CD4-positive, CD25-positive, alpha-beta regulatory T cell (primary cell): ENCODE results near the gene APOBR. TPM values are rescaled to one million over a fixed set of nuclear protein-coding genes. Genes with fewer than 3 reads are reported as not detected.
A peak's percentile ranks its signal among the peaks of the same experiment; 100 is the strongest.
"Not testable (repeated sequence)": the region's sequence is repeated elsewhere in the genome, so short reads cannot be mapped to it uniquely, and the experiment has no call there.

ENCODE experiments used
- ATAC-seq, 2 donors: fragments of 150-1000 bp; cut with Tn5 transposase; one replicate each; pipeline ENCODE4 v1.10.0; 2021; ENCODE audit warnings: low read depth in 2 of 2, moderate number of reproducible peaks in 2 of 2, moderate library complexity in 1 of 2
- DNase-seq, 3 donors: peaks; one replicate each; pipeline versions ENCODE4 v3.0.0 to v3.0.0-alpha.2; 2012 to 2022; ENCODE audit warnings: mixed read lengths in 1 of 3
- H3K27ac ChIP-seq: one replicate; pipeline ENCODE4 v1.7.0; 2013; ENCODE audit warnings: mild to moderate bottlenecking, low read length; ENCODE audit not compliant: insufficient read depth, poor library complexity, severe bottlenecking
- H3K27me3 ChIP-seq: one replicate; pipeline ENCODE4 v1.7.0; 2013; ENCODE audit warnings: low read length; ENCODE audit not compliant: control insufficient read depth, insufficient read depth
- H3K36me3 ChIP-seq: one replicate; pipeline ENCODE4 v1.7.0; 2013; ENCODE audit warnings: mild to moderate bottlenecking, low read length, moderate library complexity; ENCODE audit not compliant: control insufficient read depth, insufficient read depth
- H3K4me1 ChIP-seq: 2 replicates; pipeline ENCODE4 v1.7.0; 2013; ENCODE audit warnings: mild to moderate bottlenecking, low read length; ENCODE audit not compliant: insufficient read depth, control insufficient read depth, poor library complexity, severe bottlenecking
- H3K4me3 ChIP-seq: one replicate; pipeline ENCODE4 v1.7.0; 2013; ENCODE audit warnings: low read depth, mild to moderate bottlenecking, low read length, moderate library complexity
- H3K9me3 ChIP-seq, 2 experiments: 1 replicate in 1 of 2; 2 replicates in 1 of 2; pipeline ENCODE4 v1.7.0; 2013; ENCODE audit warnings: low read length in 2 of 2, mild to moderate bottlenecking in 1 of 2, moderate library complexity in 1 of 2; ENCODE audit not compliant: control insufficient read depth in 2 of 2
- H3K27ac Mint-ChIP-seq, 3 donors: one replicate each; pipeline ENCODE4 v1.8.0; 2020 to 2022; ENCODE audit warnings: mild to moderate bottlenecking in 3 of 3, mixed read lengths in 3 of 3, moderate library complexity in 2 of 3
- H3K27me3 Mint-ChIP-seq: one replicate; pipeline ENCODE4 v1.8.0; 2022; ENCODE audit warnings: mild to moderate bottlenecking, mixed read lengths
- H3K36me3 Mint-ChIP-seq: one replicate; pipeline ENCODE4 v1.8.0; 2020; ENCODE audit warnings: mixed read lengths
- H3K4me1 Mint-ChIP-seq, 4 donors: one replicate each; pipeline ENCODE4 v1.8.0; 2020 to 2022; ENCODE audit warnings: mixed read lengths in 4 of 4, mild to moderate bottlenecking in 1 of 4
- H3K4me3 Mint-ChIP-seq, 4 donors: one replicate each; pipeline ENCODE4 v1.8.0; 2020 to 2022; ENCODE audit warnings: mild to moderate bottlenecking in 4 of 4, mixed read lengths in 4 of 4, moderate library complexity in 3 of 4
- H3K9me3 Mint-ChIP-seq, 7 donors: one replicate each; pipeline ENCODE4 v1.8.0; 2020 to 2022; ENCODE audit warnings: mixed read lengths in 7 of 7, mild to moderate bottlenecking in 3 of 7, moderate library complexity in 2 of 7
- polyA plus RNA-seq, 4 donors: library from polyadenylated mRNA; unstranded; fragments of 300-500 nt; fragmentation: Illumina TruSeq; gene quantifications; one replicate each; pipeline ENCODE4 v1.2.3, GENCODE V29; 2021
- total RNA-seq: library from RNA; stranded (reverse); gene quantifications from one replicate; pipeline ENCODE4 v1.2.3, GENCODE V29; 2022

The APOBR gene, protein sequence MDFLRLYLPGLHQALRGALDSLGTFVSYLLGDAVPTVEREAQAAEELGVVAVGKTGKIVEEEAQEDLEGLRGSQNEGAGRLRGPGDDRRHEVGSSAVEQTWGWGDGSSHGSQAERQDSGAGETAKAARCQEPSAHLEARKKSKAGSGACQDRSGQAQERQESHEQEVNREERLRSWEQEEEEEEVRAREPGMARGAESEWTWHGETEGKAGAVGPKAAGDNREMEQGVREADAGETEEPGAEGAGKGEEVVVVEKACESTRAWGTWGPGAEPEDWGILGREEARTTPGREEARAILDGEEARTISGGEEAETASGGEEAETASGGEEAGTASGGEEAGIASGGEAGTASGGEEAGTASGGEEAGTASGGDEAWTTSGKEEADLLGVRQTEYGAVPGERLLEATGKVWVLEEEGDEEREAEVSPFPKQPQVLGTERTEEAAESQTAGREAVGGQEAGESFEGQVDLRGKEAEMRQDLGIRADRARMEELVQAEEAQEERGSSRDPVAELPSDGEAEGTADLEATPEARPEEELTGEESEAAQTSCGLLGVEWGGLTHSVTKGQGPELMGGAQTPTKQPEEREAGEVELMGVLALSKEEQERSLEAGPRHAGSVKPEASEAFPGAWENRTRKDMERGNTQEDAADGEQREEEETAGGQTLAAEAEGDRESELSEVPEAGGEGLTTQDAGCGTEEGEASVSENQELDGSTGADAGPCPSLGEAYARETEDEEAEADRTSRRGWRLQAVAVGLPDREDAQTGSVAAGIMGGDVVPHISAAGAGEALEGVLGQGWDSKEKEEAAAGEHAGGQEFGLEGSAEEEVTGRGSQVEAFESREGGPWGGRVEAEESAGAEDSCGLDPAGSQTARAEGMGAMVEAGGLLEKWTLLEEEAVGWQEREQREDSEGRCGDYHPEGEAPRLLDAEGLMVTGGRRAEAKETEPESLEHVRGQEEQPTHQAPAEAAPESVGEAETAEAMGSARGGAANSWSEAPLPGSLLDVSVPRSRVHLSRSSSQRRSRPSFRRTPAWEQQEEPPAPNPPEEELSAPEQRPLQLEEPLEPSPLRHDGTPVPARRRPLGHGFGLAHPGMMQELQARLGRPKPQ
- total RNA-seq (6.8 TPM), polyA plus RNA-seq (under 1 TPM; 0.11 to 0.72 (median 0.21) TPM)

DNA sequence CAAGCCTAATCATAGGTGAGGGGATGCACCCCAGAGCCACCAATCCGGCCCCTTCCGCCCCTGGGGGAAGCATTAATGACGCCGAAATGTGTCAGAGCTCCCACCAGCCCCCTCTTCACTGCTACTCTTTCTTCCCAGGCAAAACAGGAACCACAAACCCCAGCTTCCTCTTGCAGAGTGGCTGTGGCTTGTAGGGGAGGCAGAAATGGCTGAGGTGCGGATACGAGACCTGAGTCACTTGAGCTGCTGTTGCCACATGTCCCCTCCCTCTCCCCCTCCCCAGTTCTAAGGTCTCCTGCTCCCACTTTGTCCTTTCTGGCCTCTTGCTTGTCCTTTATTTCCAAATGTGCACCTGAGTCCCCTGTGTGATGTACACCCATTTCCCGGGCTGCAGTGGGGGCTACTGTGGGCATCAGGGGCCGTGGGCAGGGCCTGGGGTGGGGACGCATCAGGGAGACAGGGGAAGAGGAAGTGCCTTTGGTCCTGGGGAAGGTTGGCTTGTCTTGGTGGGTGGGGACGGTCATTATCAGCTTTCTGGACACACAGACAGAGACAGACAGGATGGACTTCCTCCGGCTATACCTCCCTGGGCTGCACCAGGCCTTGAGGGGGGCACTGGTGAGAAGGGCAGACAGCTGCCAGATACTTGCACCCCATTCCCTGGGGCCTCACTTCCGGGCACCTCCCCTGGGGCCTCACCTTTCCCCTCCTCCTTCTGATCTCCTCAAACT, at the start of gene APOBR:
APOBR (plus strand) TSS at position 523 of the 731 bp plus-strand sequence; CDS start at position 562, 39 bp downstream.
- Histone ChIP-seq H3K4me1 (peaks cover 64% of the 10 kb centered on the region), H3K27me3 (no peaks in the 10 kb centered on the region), H3K27ac (peak within 1 kb of the TSS; percentile 98), H3K4me3 (peak within 1 kb of the TSS; percentile 89), H3K36me3 (peaks cover 1% of the 10 kb centered on the region), H3K9me3 (no peaks in the 10 kb centered on the region)
- Mint-ChIP-seq H3K4me3 (peak within 1 kb of the TSS; percentile 86 to 98 (median 90)), H3K36me3 (peaks cover 9% of the 10 kb centered on the region), H3K27me3 (no peaks in the 10 kb centered on the region), H3K9me3 (no peaks in the 10 kb centered on the region), H3K27ac (peak within 1 kb of the TSS; percentile 99 to 100 (median 99)), H3K4me1 (peaks cover 0 to 73% (median 31%) of the 10 kb centered on the region in 4 donors)
- peak; percentile 82 to 84 for ATAC-seq
- DNase-seq = peak; percentile 80 to 96 (median 90)

DNA sequence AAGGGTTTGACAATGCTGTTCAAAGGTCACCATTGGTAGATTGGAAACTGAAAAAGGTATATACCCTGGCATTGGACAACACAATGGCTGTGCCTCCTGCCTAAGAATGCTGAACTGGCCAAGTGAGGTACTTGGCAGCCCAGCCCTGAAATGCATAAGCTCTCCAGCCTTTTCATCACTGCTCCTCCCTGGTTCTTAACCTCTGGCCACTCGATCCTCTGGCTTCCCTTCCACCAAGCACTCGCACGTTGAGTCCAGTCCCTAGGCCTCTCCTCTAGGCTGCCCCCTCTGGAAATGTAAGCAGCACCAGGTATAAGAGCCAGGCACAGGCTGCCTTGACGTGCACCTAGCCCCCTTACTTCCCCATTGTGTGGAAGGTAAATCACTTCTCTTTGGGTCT, 48.1 kb upstream of the APOBR start:
- H3K4me3 Mint-ChIP-seq, DNase-seq, ATAC-seq, H3K4me1 Mint-ChIP-seq, H3K36me3 ChIP-seq, H3K27me3 ChIP-seq, H3K4me3 ChIP-seq, H3K27ac ChIP-seq, H3K27ac Mint-ChIP-seq, H3K9me3 Mint-ChIP-seq, H3K27me3 Mint-ChIP-seq, H3K36me3 Mint-ChIP-seq, H3K4me1 ChIP-seq, H3K9me3 ChIP-seq: not testable (repeated sequence)

DNA sequence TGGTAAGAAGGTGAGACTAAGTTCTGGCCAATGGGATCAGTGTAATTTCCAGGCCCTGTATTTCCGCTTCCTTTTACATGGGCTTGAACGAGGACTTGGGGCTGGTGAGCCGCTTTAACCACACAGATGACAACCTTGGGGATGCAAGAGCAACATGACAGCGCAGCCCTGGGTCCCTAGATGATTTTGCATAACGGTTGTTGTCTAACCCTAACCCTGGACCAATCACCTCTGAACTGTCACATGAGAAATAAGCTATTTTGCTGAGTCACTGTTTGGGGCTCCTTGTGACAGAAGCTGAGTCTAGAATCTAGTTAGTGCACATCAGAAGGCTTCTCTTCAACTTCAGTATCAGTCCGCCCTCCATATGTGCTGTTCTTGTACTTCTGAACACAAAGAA, 47.4 kb upstream of the APOBR start:
- H3K9me3 ChIP-seq, H3K36me3 Mint-ChIP-seq, H3K4me3 ChIP-seq, H3K27ac ChIP-seq, H3K9me3 Mint-ChIP-seq, H3K27ac Mint-ChIP-seq, ATAC-seq, H3K36me3 ChIP-seq, H3K27me3 Mint-ChIP-seq, H3K27me3 ChIP-seq, H3K4me3 Mint-ChIP-seq, H3K4me1 Mint-ChIP-seq, DNase-seq, H3K4me1 ChIP-seq: not testable (repeated sequence)

DNA sequence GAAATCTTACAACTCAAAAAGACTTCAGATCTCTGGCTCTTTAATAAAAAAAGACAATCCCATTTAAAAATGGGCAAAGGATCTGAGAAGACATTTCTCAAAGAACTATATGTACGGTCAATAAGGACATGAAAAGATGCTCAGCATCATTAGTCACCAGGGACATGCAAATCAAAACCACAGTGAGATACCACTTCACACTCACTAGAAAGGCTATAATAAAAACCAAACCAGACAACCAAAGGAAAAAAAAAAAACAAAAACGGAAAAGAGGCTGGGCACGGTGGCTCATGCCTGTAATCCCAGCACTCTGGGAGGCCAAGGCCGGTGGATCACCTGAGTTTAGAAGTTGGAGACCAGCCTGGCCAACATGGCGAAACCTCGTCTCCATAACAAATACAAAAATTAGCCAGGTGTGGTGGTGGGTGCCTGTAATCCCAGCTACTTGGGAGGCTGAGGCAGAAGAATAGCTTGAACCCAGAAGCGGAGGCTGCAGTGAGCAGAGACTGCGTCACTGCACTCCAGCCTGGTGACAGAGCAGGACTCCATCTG, 20.7 kb upstream of the APOBR start:
- DNase-seq (no peak), ATAC-seq (no peak)
- Histone ChIP-seq H3K36me3 (peaks cover 41% of the 10 kb centered on the region), H3K4me1 (no peaks in the 10 kb centered on the region), H3K27me3 (no peaks in the 10 kb centered on the region), H3K27ac (no peak overlapping the region), H3K4me3 (no peak overlapping the region), H3K9me3 (no peaks in the 10 kb centered on the region)
- Mint-ChIP-seq H3K36me3 (peaks cover 30% of the 10 kb centered on the region), H3K4me3 (no peak overlapping the region), H3K27ac (peak overlapping the region in 2 of 3 donors; percentile 22 to 43), H3K9me3 (no peaks in the 10 kb centered on the region), H3K4me1 (peaks cover 0 to 2% (median 0%) of the 10 kb centered on the region in 4 donors), H3K27me3 (no peaks in the 10 kb centered on the region)

DNA sequence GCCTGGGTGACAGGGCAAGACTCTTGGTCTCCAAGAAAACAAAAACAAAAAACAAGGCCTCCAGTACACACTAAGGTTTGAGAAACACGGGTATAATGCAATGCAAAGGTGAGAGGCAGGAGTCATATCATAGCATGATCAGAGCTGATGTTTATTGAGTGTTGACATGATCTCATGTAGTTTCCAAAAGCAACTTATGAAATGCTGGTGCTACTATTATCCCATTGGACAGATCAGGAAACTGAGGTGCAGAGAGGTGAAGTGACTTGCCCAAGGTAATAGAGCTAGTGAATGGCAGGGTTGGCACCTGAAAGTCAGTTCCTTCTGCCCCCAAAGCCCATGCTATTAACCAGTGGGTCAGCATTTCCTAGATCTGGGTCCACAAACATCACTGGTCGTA, 19.2 kb upstream of the APOBR start:
- Histone ChIP-seq H3K9me3 (no peaks in the 10 kb centered on the region), H3K4me3 (no peak overlapping the region), H3K27ac (no peak overlapping the region), H3K4me1 (no peaks in the 10 kb centered on the region), H3K27me3 (no peaks in the 10 kb centered on the region), H3K36me3 (peaks cover 53% of the 10 kb centered on the region)
- peaks cover 30% of the 10 kb centered on the region for H3K36me3 Mint-ChIP-seq
- no peak overlapping the region for H3K4me3 Mint-ChIP-seq
- no peak for DNase-seq
- H3K27me3 Mint-ChIP-seq = no peaks in the 10 kb centered on the region
- H3K4me1 Mint-ChIP-seq = peaks cover 0 to 2% (median 0%) of the 10 kb centered on the region in 4 donors
- ATAC-seq = no peak
- H3K9me3 Mint-ChIP-seq = no peaks in the 10 kb centered on the region
- H3K27ac Mint-ChIP-seq = peak overlapping the region; percentile 43 to 77 (median 46)

DNA sequence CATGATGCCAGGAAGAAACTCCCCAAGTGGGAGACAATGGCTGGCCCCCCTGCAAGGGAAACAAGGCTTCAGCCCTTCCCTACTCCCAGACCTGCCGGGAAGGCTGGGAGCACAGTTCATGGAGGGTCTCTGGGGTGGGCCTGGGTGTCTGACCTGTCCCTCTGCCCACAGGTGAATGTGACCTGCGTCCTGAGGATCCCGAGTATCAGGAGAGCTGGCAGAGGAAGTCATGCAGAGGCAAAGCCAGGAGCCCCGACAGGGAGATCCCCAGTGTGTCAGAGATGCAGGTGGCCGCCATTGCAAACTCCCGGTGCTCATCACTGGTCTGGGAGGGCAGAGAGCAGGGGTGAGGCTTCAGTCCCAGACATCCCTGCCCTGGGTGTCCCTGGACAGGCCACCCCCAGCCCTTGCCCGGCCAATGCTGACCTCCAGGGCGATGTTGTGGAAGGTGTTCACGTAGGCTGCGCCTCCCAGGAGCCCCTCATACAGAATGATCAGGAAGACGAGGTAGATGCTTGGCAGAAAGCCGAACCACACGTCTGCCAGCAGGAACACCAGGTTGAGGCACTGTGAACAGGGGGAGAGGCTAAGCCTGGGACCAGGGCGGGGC, 17.0 kb upstream of the APOBR start:
- H3K36me3 ChIP-seq = peaks cover 71% of the 10 kb centered on the region
- no peaks in the 10 kb centered on the region for H3K9me3 Mint-ChIP-seq

More for the DNA sequence above, 17.0 kb upstream of the APOBR start:
- Histone ChIP-seq H3K27me3 (no peaks in the 10 kb centered on the region), H3K4me1 (no peaks in the 10 kb centered on the region), H3K9me3 (no peaks in the 10 kb centered on the region), H3K27ac (no peak overlapping the region), H3K4me3 (no peak overlapping the region)
- H3K4me1 Mint-ChIP-seq = peaks cover 0 to 2% (median 0%) of the 10 kb centered on the region in 4 donors
- peaks cover 26% of the 10 kb centered on the region for H3K36me3 Mint-ChIP-seq
- H3K27ac Mint-ChIP-seq = peak overlapping the region in 1 of 3 donors; percentile 28
- H3K27me3 Mint-ChIP-seq = no peaks in the 10 kb centered on the region
- H3K4me3 Mint-ChIP-seq = no peak overlapping the region
- ATAC-seq = no peak
- no peak for DNase-seq
